Measurements from ENCODE around the gene USH2A. TPM values are rescaled to one million over a fixed set of nuclear protein-coding genes. Genes with fewer than 3 reads are reported as not detected.

The USH2A gene
- total RNA-seq, 2 donors from 2014 or later: not detected

GRCh38 chr1:215606564-215607168 is 816.6 kb downstream of the USH2A start:
- intact Hi-C loops (cut with DNase I): no loop called here
- no peak for DNase-seq (ENCODE audit: low spot score)

GRCh38 chr1:215606036-215606435 is 817.2 kb downstream of the USH2A start:
- intact Hi-C loops (cut with DNase I): no loop called here
- DNase-seq (ENCODE audit: low spot score): no peak

- no peak for DNase-seq (ENCODE audit: low spot score)
- intact Hi-C loops (cut with DNase I): no loop called here
These were observed 818.1 kb downstream of the USH2A start for GRCh38 chr1:215605011-215605621.

- intact Hi-C loops (cut with DNase I): no loop called here
- no peak for DNase-seq (ENCODE audit: low spot score)
These were observed 819.9 kb downstream of the USH2A start for GRCh38 chr1:215603319-215603718.

GRCh38 chr1:215601276-215601675 is 822.0 kb downstream of the USH2A start:
- intact Hi-C loops (cut with DNase I): no loop called here
- DNase-seq (ENCODE audit: low spot score): no peak

GRCh38 chr1:215600867-215601266 is 822.4 kb downstream of the USH2A start:
- intact Hi-C loops (cut with DNase I): no loop called here
- DNase-seq (ENCODE audit: low spot score): no peak

- intact Hi-C loops (cut with DNase I): no loop called here
- DNase-seq (ENCODE audit: low spot score): no peak
These were observed 822.9 kb downstream of the USH2A start for GRCh38 chr1:215600258-215600792.

- no peak for DNase-seq (ENCODE audit: low spot score)
- intact Hi-C loops (cut with DNase I): no loop called here
These were observed 823.7 kb downstream of the USH2A start for GRCh38 chr1:215599418-215600074.

GRCh38 chr1:215597961-215598360 is 825.3 kb downstream of the USH2A start:
- no peak for DNase-seq (ENCODE audit: low spot score)
- intact Hi-C loops (cut with DNase I): no loop called here

GRCh38 chr1:215595231-215595630 is 828.0 kb downstream of the USH2A start:
- no peak for DNase-seq (ENCODE audit: low spot score)
- intact Hi-C loops (cut with DNase I): no loop called here

- no peak for DNase-seq (ENCODE audit: low spot score)
- intact Hi-C loops (cut with DNase I): no loop called here
These were observed 828.6 kb downstream of the USH2A start for GRCh38 chr1:215594640-215595039.

- intact Hi-C loops (cut with DNase I): no loop called here
These were observed 832.3 kb downstream of the USH2A start for GRCh38 chr1:215590779-215591491.

GRCh38 chr1:215589650-215590435 is 833.4 kb downstream of the USH2A start:
- DNase-seq (ENCODE audit: low spot score): no peak
- intact Hi-C loops (cut with DNase I): no loop called here

More at GRCh38 chr1:215590779-215591491, 832.3 kb downstream of the USH2A start:
- DNase-seq (ENCODE audit: low spot score): no peak

GRCh38 chr1:215584389-215584788 is 838.9 kb downstream of the USH2A start:
- intact Hi-C loops (cut with DNase I): no loop called here
- no peak for DNase-seq (ENCODE audit: low spot score)

- intact Hi-C loops (cut with DNase I): no loop called here
- DNase-seq (ENCODE audit: low spot score): no peak
These were observed 840.0 kb downstream of the USH2A start for GRCh38 chr1:215583185-215583749.

- intact Hi-C loops (cut with DNase I): no loop called here
- no peak for DNase-seq (ENCODE audit: low spot score)
These were observed 841.4 kb downstream of the USH2A start for GRCh38 chr1:215581896-215582295.

All from posterior vena cava (tissue), 2 donors.